ENCODE measurements around the gene HSBP1. TPM values are rescaled to one million over a fixed set of nuclear protein-coding genes. Genes with fewer than 3 reads are reported as not detected.

The HSBP1 gene
- total RNA-seq, 2 experiments from 2014 or later = 17.4 to 21.9 TPM

DNA sequence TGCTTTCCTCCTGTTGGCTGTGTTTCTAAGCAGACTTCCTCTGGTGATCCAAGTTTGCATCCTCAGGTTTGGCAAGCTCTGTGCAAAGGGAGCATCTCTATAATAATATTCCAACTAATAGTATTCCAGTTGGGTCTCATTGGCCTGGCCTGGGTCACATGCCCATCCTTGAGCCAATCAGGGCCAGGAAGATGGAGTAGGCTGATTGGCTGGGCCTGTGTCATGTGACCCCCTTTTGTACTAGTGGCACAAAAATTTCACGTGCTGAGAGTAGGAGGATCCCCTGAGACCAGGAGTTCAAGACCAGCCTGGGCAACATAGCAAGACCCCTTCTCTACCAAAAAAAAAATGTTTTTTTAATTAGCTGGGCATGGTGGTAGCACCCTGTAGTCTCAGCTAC lies 55.9 kb downstream of the HSBP1 start:
- no peak overlapping the region for H3K4me3 ChIP-seq (ENCODE audit: low read length)
- H3K9me3 ChIP-seq (ENCODE audit: control insufficient read depth in 1 of 2, insufficient read depth in 1 of 2, low read length in 2 of 2) = no peaks in the 10 kb centered on the region
- Mint-ChIP-seq H3K9me3 (no peaks in the 10 kb centered on the region), H3K27me3 (peaks cover 33% of the 10 kb centered on the region), H3K36me3 (ENCODE audit: low read depth) (no peaks in the 10 kb centered on the region), H3K4me1 (ENCODE audit: low read depth) (no peaks in the 10 kb centered on the region), H3K27ac (no peak overlapping the region), H3K4me3 (no peak overlapping the region)
- H3K36me3 ChIP-seq (ENCODE audit: insufficient read depth, low read length) = no peaks in the 10 kb centered on the region
- POLR2A ChIA-PET = no interaction called here
- CTCF ChIA-PET = no interaction called here
- TF ChIP-seq, protein P1, sequence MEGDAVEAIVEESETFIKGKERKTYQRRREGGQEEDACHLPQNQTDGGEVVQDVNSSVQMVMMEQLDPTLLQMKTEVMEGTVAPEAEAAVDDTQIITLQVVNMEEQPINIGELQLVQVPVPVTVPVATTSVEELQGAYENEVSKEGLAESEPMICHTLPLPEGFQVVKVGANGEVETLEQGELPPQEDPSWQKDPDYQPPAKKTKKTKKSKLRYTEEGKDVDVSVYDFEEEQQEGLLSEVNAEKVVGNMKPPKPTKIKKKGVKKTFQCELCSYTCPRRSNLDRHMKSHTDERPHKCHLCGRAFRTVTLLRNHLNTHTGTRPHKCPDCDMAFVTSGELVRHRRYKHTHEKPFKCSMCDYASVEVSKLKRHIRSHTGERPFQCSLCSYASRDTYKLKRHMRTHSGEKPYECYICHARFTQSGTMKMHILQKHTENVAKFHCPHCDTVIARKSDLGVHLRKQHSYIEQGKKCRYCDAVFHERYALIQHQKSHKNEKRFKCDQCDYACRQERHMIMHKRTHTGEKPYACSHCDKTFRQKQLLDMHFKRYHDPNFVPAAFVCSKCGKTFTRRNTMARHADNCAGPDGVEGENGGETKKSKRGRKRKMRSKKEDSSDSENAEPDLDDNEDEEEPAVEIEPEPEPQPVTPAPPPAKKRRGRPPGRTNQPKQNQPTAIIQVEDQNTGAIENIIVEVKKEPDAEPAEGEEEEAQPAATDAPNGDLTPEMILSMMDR (IDR thresholded peaks at IDR 0.05) = no peak
- intact Hi-C loops (cut with DNase I, micrococcal nuclease) = no loop called here
- no peak for ATAC-seq (ENCODE audit: poor library complexity)
- DNase-seq = no peak
- H3K27me3 ChIP-seq (ENCODE audit: control insufficient read depth in 1 of 2, insufficient read depth in 2 of 2, low read length in 2 of 2) = no peaks in the 10 kb centered on the region
- H3K4me1 ChIP-seq (ENCODE audit: insufficient read depth, low read length) = no peaks in the 10 kb centered on the region
- H3K27ac ChIP-seq (ENCODE audit: low read depth in 1 of 2, low read length in 2 of 2) = no peak overlapping the region

Other genes with a start within 250 kb of the HSBP1 start
- 1 to 10 TPM; 4.7 to 5.3 TPM for gene MLYCD, start 91.1 kb downstream of the HSBP1 start, total RNA-seq
- gene OSGIN1, start 145.3 kb downstream of the HSBP1 start, total RNA-seq = 1 to 10 TPM; 2.1 to 2.6 TPM
- not detected for gene NECAB2, start 160.3 kb downstream of the HSBP1 start, total RNA-seq
- gene SLC38A8, start 234.8 kb downstream of the HSBP1 start, total RNA-seq = not detected

Data from CD4-positive, alpha-beta T cell (primary cell).